IMR-90 (cell line): ENCODE results near the gene CFAP119. TPM values are rescaled to one million over a fixed set of nuclear protein-coding genes. Genes with fewer than 3 reads are reported as not detected.

Experiments used
- ATAC-seq: fragments of 200-7000 bp; cut with Tn5 transposase; 2 replicates; pipeline ENCODE4 v1.9.1; 2020; ENCODE audit warnings: low read depth, mild to moderate bottlenecking, moderate library complexity
- BruUV-seq: library from RNA; stranded (reverse); fragments of 400-500 nt; replicated peaks from 2 replicates; lab custom pipeline; 2021; lab: Mats Ljungman, UMichigan
- CTCF ChIA-PET: fragments of 300-600 bp; formaldehyde crosslinking; extraction: SDS; loops from one replicate; lab custom pipeline; 2021; ENCODE audit warnings: antibody characterized with exemption; lab: Yijun Ruan, JAX
- POLR2A ChIA-PET: fragments of 300-600 bp; sonication (Branson Sonifier 250); formaldehyde crosslinking; loops from one replicate; lab custom pipeline; 2022; ENCODE audit warnings: antibody characterized with exemption; ENCODE audit not compliant: unreplicated experiment; lab: Charles Lee
- DNase-seq: peaks from one replicate; pipeline ENCODE4 v3.0.0; 2013
- H2AFZ ChIP-seq: replicated peaks from 2 replicates; pipeline ENCODE3; 2013; ENCODE audit warnings: low read length, mild to moderate bottlenecking; ENCODE audit not compliant: poor library complexity
- H2AK5ac ChIP-seq: 2 replicates; pipeline ENCODE4 v1.6.1; 2013; ENCODE audit warnings: low read depth, low read length, inconsistent platforms
- H2AK9ac ChIP-seq: replicated peaks from 2 replicates; pipeline ENCODE3; 2013; ENCODE audit warnings: mild to moderate bottlenecking, low read depth, low read length, moderate library complexity; ENCODE audit not compliant: poor library complexity
- H2BK120ac ChIP-seq: 2 replicates; pipeline ENCODE4 v1.6.1; 2013; ENCODE audit warnings: low read depth, low read length, inconsistent platforms
- H2BK15ac ChIP-seq: 3 replicates; pipeline ENCODE4 v1.6.1; 2013; ENCODE audit warnings: low read depth, low read length, inconsistent platforms
- H2BK20ac ChIP-seq: 2 replicates; pipeline ENCODE4 v1.6.1; 2013; ENCODE audit warnings: low read depth, mild to moderate bottlenecking, inconsistent platforms, low read length, moderate library complexity
- H2BK5ac ChIP-seq: 2 replicates; pipeline ENCODE4 v1.6.1; 2013; ENCODE audit warnings: mild to moderate bottlenecking, low read depth, low read length, inconsistent platforms; ENCODE audit not compliant: poor library complexity, severe bottlenecking
- H3K14ac ChIP-seq: replicated peaks from 2 replicates; pipeline ENCODE4 v1.6.1; 2013; ENCODE audit warnings: low read depth, low read length, inconsistent platforms
- H3K18ac ChIP-seq: 2 replicates; pipeline ENCODE4 v1.6.1; 2013; ENCODE audit warnings: low read depth, low read length, control low read depth
- H3K23ac ChIP-seq: 2 replicates; pipeline ENCODE4 v1.6.1; 2013; ENCODE audit warnings: low read depth, low read length, inconsistent platforms
- H3K27ac ChIP-seq: 2 replicates; pipeline ENCODE4 v1.5.1; 2013; ENCODE audit warnings: mild to moderate bottlenecking, control low read depth, low read length; ENCODE audit not compliant: insufficient read depth
- H3K27me3 ChIP-seq: 2 replicates; pipeline ENCODE4 v1.6.1; 2013; ENCODE audit warnings: low read length; ENCODE audit not compliant: control insufficient read depth, insufficient read depth
- H3K36me3 ChIP-seq: 2 replicates; pipeline ENCODE4 v1.6.1; 2013; ENCODE audit warnings: low read length, mixed read lengths; ENCODE audit not compliant: control insufficient read depth, insufficient read depth
- H3K4ac ChIP-seq: 2 replicates; pipeline ENCODE4 v1.6.1; 2013; ENCODE audit warnings: low read depth, low read length, inconsistent platforms
- H3K4me1 ChIP-seq: 2 replicates; pipeline ENCODE4 v1.6.1; 2013; ENCODE audit warnings: low read length, mixed read lengths; ENCODE audit not compliant: control insufficient read depth, insufficient read depth
- H3K4me2 ChIP-seq: 2 replicates; pipeline ENCODE4 v1.6.1; 2013; ENCODE audit warnings: low read depth, mild to moderate bottlenecking, control low read depth, low read length, moderate library complexity
- H3K4me3 ChIP-seq: 2 replicates; pipeline ENCODE4 v1.5.1; 2013; ENCODE audit warnings: low read depth, mild to moderate bottlenecking, control low read depth, low read length, moderate library complexity; ENCODE audit not compliant: insufficient read depth
- H3K56ac ChIP-seq: 2 replicates; pipeline ENCODE4 v1.6.1; 2013; ENCODE audit warnings: low read length, inconsistent platforms; ENCODE audit not compliant: insufficient read depth; ENCODE audit errors: extremely low read depth
- H3K79me1 ChIP-seq, 2 experiments: 2 replicates each; pipeline ENCODE4 v1.6.1; 2013; ENCODE audit warnings: low read length in 2 of 2, inconsistent platforms in 1 of 2, low read depth in 1 of 2
- H3K9ac ChIP-seq: 2 replicates; pipeline ENCODE4 v1.6.1; 2013; ENCODE audit warnings: low read depth, low read length, control low read depth
- H3K9me1 ChIP-seq: 2 replicates; pipeline ENCODE4 v1.6.1; 2013; ENCODE audit warnings: low read length, inconsistent platforms; ENCODE audit not compliant: insufficient read depth
- H3K9me3 ChIP-seq: 2 replicates; pipeline ENCODE4 v1.6.1; 2013; ENCODE audit warnings: low read length; ENCODE audit not compliant: control insufficient read depth, insufficient read depth
- H4K20me1 ChIP-seq: 2 replicates; pipeline ENCODE4 v1.6.1; 2013; ENCODE audit warnings: low read length, inconsistent platforms; ENCODE audit not compliant: insufficient read depth
- H4K5ac ChIP-seq: 2 replicates; pipeline ENCODE4 v1.6.1; 2013; ENCODE audit warnings: mild to moderate bottlenecking, low read depth, low read length, control low read depth
- H4K8ac ChIP-seq, 2 experiments: 2 replicates each; pipeline ENCODE4 v1.6.1; 2013; ENCODE audit warnings: low read depth in 2 of 2, low read length in 2 of 2, control low read depth in 1 of 2, inconsistent platforms in 1 of 2
- H4K91ac ChIP-seq: 2 replicates; pipeline ENCODE4 v1.6.1; 2013; ENCODE audit warnings: low read depth, low read length, inconsistent platforms; ENCODE audit not compliant: insufficient read depth
- BHLHE40 ChIP-seq: fragments of 150-350 bp; IDR thresholded peaks from 2 replicates; pipeline ENCODE4 v1.6.1; 2016; ENCODE audit warnings: mild to moderate bottlenecking, low read depth, low read length
- CEBPB ChIP-seq: IDR thresholded peaks from 2 replicates; pipeline ENCODE4 v1.6.1; 2012; ENCODE audit warnings: low read depth, low read length, improper control_type of control experiment
- CHD1 ChIP-seq: IDR thresholded peaks from 2 replicates; pipeline ENCODE4 v1.6.1; 2012; ENCODE audit warnings: low read depth, low read length, improper control_type of control experiment
- FOS ChIP-seq: fragments of 150-350 bp; IDR thresholded peaks from 2 replicates; pipeline ENCODE4 v1.6.1; 2016; ENCODE audit warnings: low read depth, low read length
- MAFK ChIP-seq: IDR thresholded peaks from 2 replicates; pipeline ENCODE4 v1.6.1; 2012; ENCODE audit warnings: low read depth, low read length, improper control_type of control experiment
- MAZ ChIP-seq: IDR thresholded peaks from 2 replicates; pipeline ENCODE4 v1.6.1; 2012; ENCODE audit warnings: low read depth, mild to moderate bottlenecking, low read length, improper control_type of control experiment, moderate library complexity, borderline replicate concordance
- MXI1 ChIP-seq: IDR thresholded peaks from 2 replicates; pipeline ENCODE4 v1.6.1; 2012; ENCODE audit warnings: low read depth, mild to moderate bottlenecking, low read length, moderate library complexity, borderline replicate concordance
- NFE2L2 ChIP-seq: fragments of 150-350 bp; IDR thresholded peaks from 2 replicates; pipeline ENCODE4 v1.6.1; 2016; ENCODE audit warnings: low read depth, mild to moderate bottlenecking, low read length
- POLR2A ChIP-seq: IDR thresholded peaks from 2 replicates; pipeline ENCODE4 v1.6.1; 2012; ENCODE audit warnings: mild to moderate bottlenecking, low read depth, low read length
- RAD21 ChIP-seq: IDR thresholded peaks from 2 replicates; pipeline ENCODE4 v1.6.1; 2012; ENCODE audit warnings: low read length, improper control_type of control experiment
- RCOR1 ChIP-seq: IDR thresholded peaks from 2 replicates; pipeline ENCODE4 v1.6.1; 2012; ENCODE audit warnings: mild to moderate bottlenecking, low read length, improper control_type of control experiment; ENCODE audit not compliant: insufficient replicate concordance
- RFX5 ChIP-seq: IDR thresholded peaks from 2 replicates; pipeline ENCODE4 v1.8.0; 2012; ENCODE audit warnings: low read depth, mild to moderate bottlenecking, low read length, moderate library complexity
- SMC3 ChIP-seq: fragments of 150-350 bp; IDR thresholded peaks from 2 replicates; pipeline ENCODE4 v1.6.1; 2016; ENCODE audit warnings: low read depth, mild to moderate bottlenecking, antibody characterized with exemption, low read length, moderate library complexity
- WGBS, 2 experiments: methylation state at CpG; one replicate each; pipeline versions ENCODE4 v1.1.5 to v1.1.7; 2013; ENCODE audit warnings: missing lambda C conversion rate in 2 of 2; ENCODE audit not compliant: insufficient read length in 1 of 2; ENCODE audit errors: extremely low coverage in 2 of 2; 5-methylcytosine and 5-hydroxymethylcytosine counted together
- dilution Hi-C: fragments of 300-500 bp; cut with HindIII; formaldehyde crosslinking; loops from one replicate; pipeline ENCODE4 v1.14.3; 2018; ENCODE audit warnings: low sequenced_read_pairs; ENCODE audit not compliant: unreplicated experiment
- in situ Hi-C: fragments of 300-500 bp; cut with MboI; formaldehyde crosslinking; loops from 3 replicates; pipeline ENCODE4 v1.14.3; 2019; ENCODE audit warnings: low sequenced_read_pairs, inconsistent platforms, mixed read lengths
- intact Hi-C: fragments of 100-400 bp; cut with micrococcal nuclease; formaldehyde crosslinking; loops from 2 replicates; pipeline ENCODE4 v1.10.0; 2022
- polyA plus RNA-seq, 3 experiments: library from polyadenylated mRNA; depleted of rRNA; stranded (reverse); fragments of >200 nt; gene quantifications; 2 replicates each; pipeline ENCODE4 v1.2.3, GENCODE V29; 2012; ENCODE audit warnings: low replicate concordance in 1 of 3
- total RNA-seq: library from RNA; depleted of rRNA; stranded (reverse); fragments of >200 nt; gene quantifications from 2 replicates; pipeline ENCODE4 v1.2.3, GENCODE V29; 2012
- TF ChIP-seq, protein P1 (sequence below): fragments of 150-350 bp; IDR thresholded peaks from 2 replicates; pipeline ENCODE4 v1.6.1; 2016; ENCODE audit warnings: low read depth, mild to moderate bottlenecking, low read length, moderate library complexity, borderline replicate concordance
- TF ChIP-seq, protein P2 (sequence below): conservative IDR thresholded peaks from 2 replicates; pipeline ENCODE4 v1.5.1; 2012; ENCODE audit warnings: mild to moderate bottlenecking, low read depth, low read length, improper control_type of control experiment
- TF ChIP-seq, protein P3 (sequence below): fragments of 150-350 bp; IDR thresholded peaks from 2 replicates; pipeline ENCODE4 v1.6.1; 2017; ENCODE audit warnings: mild to moderate bottlenecking, antibody characterized with exemption, low read length, low read depth

Gene CFAP119
- total and polyA plus RNA-seq, 2 of the 4 experiments (the other 2 are of a cell fraction) = 0.90 to 7.6 TPM

DNA sequence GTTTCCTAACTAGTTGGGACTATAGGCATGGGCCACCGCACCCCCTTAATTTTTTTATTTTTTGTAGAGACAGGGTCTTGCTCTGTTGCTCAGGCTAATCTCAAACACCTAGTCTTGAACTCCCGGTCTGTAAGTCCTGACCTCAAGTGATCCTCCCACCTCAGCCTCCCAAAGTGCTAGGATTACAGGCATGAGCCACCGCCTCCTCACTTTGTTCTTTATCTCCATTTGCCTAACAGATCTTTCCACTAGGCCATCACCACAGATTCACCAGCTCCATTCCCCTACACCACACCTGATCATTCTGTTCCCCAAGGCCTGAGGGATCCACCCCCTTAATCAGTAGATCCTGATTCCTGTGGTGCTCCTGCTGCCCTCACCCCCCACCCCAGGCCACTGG lies 32.8 kb upstream of the CFAP119 start:
- no peak overlapping the region for H2BK5ac ChIP-seq
- H3K56ac ChIP-seq = no peak overlapping the region
- H4K91ac ChIP-seq = no peak overlapping the region
- no peaks in the 10 kb centered on the region for H3K9me1 ChIP-seq
- H2BK15ac ChIP-seq = no peak overlapping the region
- H3K4me2 ChIP-seq = no peak overlapping the region
- peaks cover 8% of the 10 kb centered on the region; the same call in 1 of the 2 replicates for H3K27me3 ChIP-seq
- dilution Hi-C loops (no loop called here), in situ Hi-C loops (no loop called here), intact Hi-C loops (no loop called here)
- H3K4ac ChIP-seq = no peak overlapping the region
- no peak for DNase-seq
- ChIA-PET CTCF (interaction anchor here (1.7 kb wide), 1 partner anchor 11 kb away, joined by 5 read pairs; no protein-coding TSS in a partner anchor), POLR2A (no interaction called here)
- H2BK20ac ChIP-seq = no peak overlapping the region
- TF ChIP-seq, protein P1, sequence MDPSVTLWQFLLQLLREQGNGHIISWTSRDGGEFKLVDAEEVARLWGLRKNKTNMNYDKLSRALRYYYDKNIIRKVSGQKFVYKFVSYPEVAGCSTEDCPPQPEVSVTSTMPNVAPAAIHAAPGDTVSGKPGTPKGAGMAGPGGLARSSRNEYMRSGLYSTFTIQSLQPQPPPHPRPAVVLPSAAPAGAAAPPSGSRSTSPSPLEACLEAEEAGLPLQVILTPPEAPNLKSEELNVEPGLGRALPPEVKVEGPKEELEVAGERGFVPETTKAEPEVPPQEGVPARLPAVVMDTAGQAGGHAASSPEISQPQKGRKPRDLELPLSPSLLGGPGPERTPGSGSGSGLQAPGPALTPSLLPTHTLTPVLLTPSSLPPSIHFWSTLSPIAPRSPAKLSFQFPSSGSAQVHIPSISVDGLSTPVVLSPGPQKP = no peak
- TF ChIP-seq FOS (no peak), SMC3 (no peak), MXI1 (no peak), MAFK (no peak), CEBPB (no peak), RFX5 (no peak), BHLHE40 (no peak), RCOR1 (no peak), POLR2A (no peak), NFE2L2 (no peak), RAD21 (no peak), MAZ (no peak), CHD1 (no peak)
- TF ChIP-seq, protein P2, sequence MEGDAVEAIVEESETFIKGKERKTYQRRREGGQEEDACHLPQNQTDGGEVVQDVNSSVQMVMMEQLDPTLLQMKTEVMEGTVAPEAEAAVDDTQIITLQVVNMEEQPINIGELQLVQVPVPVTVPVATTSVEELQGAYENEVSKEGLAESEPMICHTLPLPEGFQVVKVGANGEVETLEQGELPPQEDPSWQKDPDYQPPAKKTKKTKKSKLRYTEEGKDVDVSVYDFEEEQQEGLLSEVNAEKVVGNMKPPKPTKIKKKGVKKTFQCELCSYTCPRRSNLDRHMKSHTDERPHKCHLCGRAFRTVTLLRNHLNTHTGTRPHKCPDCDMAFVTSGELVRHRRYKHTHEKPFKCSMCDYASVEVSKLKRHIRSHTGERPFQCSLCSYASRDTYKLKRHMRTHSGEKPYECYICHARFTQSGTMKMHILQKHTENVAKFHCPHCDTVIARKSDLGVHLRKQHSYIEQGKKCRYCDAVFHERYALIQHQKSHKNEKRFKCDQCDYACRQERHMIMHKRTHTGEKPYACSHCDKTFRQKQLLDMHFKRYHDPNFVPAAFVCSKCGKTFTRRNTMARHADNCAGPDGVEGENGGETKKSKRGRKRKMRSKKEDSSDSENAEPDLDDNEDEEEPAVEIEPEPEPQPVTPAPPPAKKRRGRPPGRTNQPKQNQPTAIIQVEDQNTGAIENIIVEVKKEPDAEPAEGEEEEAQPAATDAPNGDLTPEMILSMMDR = no peak
- TF ChIP-seq, protein P3, sequence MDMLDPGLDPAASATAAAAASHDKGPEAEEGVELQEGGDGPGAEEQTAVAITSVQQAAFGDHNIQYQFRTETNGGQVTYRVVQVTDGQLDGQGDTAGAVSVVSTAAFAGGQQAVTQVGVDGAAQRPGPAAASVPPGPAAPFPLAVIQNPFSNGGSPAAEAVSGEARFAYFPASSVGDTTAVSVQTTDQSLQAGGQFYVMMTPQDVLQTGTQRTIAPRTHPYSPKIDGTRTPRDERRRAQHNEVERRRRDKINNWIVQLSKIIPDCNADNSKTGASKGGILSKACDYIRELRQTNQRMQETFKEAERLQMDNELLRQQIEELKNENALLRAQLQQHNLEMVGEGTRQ = no peak
- H2AK5ac ChIP-seq = no peak overlapping the region
- H3K4me1 ChIP-seq = no peaks in the 10 kb centered on the region
- peak overlapping the region; percentile 51 for H2AFZ ChIP-seq
- no peaks in the 10 kb centered on the region for H3K9me3 ChIP-seq
- H3K18ac ChIP-seq = no peak overlapping the region
- 54% methylated on average over 2 of the region's 3 CpGs; no CpG with 5 or more reads in 1 of the 2 experiments for WGBS, 2 experiments
- no peak overlapping the region for H3K14ac ChIP-seq
- H3K36me3 ChIP-seq = no peaks in the 10 kb centered on the region
- H2BK120ac ChIP-seq = no peak overlapping the region
- no peak overlapping the region for H3K23ac ChIP-seq
- H4K8ac ChIP-seq = no peak overlapping the region
- no peaks in the 10 kb centered on the region for H3K79me1 ChIP-seq
- ATAC-seq = no peak
- H4K5ac ChIP-seq = no peak overlapping the region
- no peak overlapping the region for H3K4me3 ChIP-seq
- H3K9ac ChIP-seq = no peak overlapping the region
- H4K20me1 ChIP-seq = no peaks in the 10 kb centered on the region
- BruUV-seq = no TSS peak
- no peak overlapping the region for H2AK9ac ChIP-seq
- H3K27ac ChIP-seq = no peak overlapping the region
